ENCODE results near the gene CTBP1. TPM values are rescaled to one million over a fixed set of nuclear protein-coding genes. Genes with fewer than 3 reads are reported as not detected.

The CTBP1 gene
- total and polyA plus RNA-seq, 2 donors (not counting 1 experiment from before 2014, with no cell fraction given), result 212 to 343 TPM

DNA sequence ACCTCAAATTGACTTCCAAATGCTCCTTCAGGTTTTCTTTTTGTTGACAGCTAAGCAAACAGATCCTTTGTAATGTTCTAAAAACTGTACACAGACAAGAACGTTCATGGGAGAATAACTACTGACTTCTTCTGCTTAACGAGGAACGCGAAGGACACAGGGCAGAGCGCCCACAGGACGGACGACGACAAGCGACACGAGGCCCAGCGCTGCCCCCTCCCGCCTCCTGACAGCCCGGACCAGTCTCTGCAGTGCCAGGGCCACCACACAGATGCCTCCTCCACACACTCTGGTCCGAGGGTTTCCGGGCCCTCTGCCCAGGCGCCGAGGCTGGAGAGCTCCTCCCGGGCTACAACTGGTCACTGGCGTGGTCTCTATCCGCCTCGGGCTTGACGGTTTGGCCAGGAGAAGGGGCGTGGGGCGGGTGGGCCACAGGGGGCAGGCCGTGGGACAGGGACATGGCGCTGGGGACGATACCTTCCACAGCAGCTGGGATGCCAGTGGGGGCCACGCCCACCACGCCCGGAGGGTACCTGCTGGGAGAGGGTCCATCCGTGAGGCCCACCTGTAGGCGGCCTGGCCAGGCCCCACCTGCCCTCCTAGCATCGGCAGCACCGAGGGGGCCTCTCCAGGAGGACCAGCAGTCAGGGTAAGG is 36.9 kb downstream of the CTBP1 start:
- ChIA-PET POLR2A (no interaction called here), CTCF (no interaction called here)
- no peak for ATAC-seq (ENCODE audit: low read depth)
- no peak overlapping the region for H3K4me2 ChIP-seq (replicated peaks; ENCODE audit: low read depth, low read length, poor library complexity, severe bottlenecking)
- peaks cover 12 to 26% of the 10 kb centered on the region in 2 donors for H3K4me1 ChIP-seq (ENCODE audit: control insufficient read depth in 2 of 2, insufficient read depth in 2 of 2, low read length in 2 of 2)
- H3K27me3 Mint-ChIP-seq, result no peaks in the 10 kb centered on the region
- peaks cover 0 to 58% of the 10 kb centered on the region in 2 experiments for H3K36me3 ChIP-seq (replicated peaks in 1 of 2; ENCODE audit: control extremely low read depth in 1 of 2, control insufficient read depth in 1 of 2, extremely low read depth in 1 of 2, insufficient read depth in 2 of 2, low read length in 1 of 2)
- no peak for DNase-seq
- H3K27ac Mint-ChIP-seq, result no peak overlapping the region
- no peak overlapping the region for H3K9ac ChIP-seq (ENCODE audit: low read length)
- peaks cover 30% of the 10 kb centered on the region for H3K79me2 ChIP-seq (ENCODE audit: control insufficient read depth, insufficient read depth, low read length)
- no peak overlapping the region for H3K4me3 ChIP-seq (ENCODE audit: control extremely low read depth in 1 of 5, extremely low read depth in 1 of 5, insufficient read depth in 1 of 5, low read depth in 2 of 5, low read length in 4 of 5)
- H3K27ac ChIP-seq (ENCODE audit: low read length in 2 of 2), result no peak overlapping the region
- H2AFZ ChIP-seq (ENCODE audit: insufficient read depth, low read depth, low read length, poor library complexity, severe bottlenecking), result no peak overlapping the region
- no peaks in the 10 kb centered on the region for H3K9me3 ChIP-seq (ENCODE audit: control extremely low read depth in 1 of 3, control insufficient read depth in 2 of 3, insufficient read depth in 1 of 3, low read length in 2 of 3)
- intact Hi-C loops (cut with micrococcal nuclease), result no loop called here
- H3K9me3 Mint-ChIP-seq (ENCODE audit: insufficient read depth), result no peaks in the 10 kb centered on the region
- H4K20me1 ChIP-seq (ENCODE audit: control insufficient read depth, insufficient read depth, low read length, poor library complexity, severe bottlenecking), result peaks cover 54% of the 10 kb centered on the region
- TF ChIP-seq, protein P1, sequence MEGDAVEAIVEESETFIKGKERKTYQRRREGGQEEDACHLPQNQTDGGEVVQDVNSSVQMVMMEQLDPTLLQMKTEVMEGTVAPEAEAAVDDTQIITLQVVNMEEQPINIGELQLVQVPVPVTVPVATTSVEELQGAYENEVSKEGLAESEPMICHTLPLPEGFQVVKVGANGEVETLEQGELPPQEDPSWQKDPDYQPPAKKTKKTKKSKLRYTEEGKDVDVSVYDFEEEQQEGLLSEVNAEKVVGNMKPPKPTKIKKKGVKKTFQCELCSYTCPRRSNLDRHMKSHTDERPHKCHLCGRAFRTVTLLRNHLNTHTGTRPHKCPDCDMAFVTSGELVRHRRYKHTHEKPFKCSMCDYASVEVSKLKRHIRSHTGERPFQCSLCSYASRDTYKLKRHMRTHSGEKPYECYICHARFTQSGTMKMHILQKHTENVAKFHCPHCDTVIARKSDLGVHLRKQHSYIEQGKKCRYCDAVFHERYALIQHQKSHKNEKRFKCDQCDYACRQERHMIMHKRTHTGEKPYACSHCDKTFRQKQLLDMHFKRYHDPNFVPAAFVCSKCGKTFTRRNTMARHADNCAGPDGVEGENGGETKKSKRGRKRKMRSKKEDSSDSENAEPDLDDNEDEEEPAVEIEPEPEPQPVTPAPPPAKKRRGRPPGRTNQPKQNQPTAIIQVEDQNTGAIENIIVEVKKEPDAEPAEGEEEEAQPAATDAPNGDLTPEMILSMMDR (IDR thresholded peaks at IDR 0.05), result no peak
- TF ChIP-seq EZH2 (IDR thresholded peaks at IDR 0.05; ENCODE audit: borderline replicate concordance, insufficient read depth, low read depth, low read length, poor library complexity, severe bottlenecking), result no peak
- peaks cover 23% of the 10 kb centered on the region for H3K4me1 Mint-ChIP-seq
- 96% methylated on average over 34 of the region's 34 CpGs for WGBS (ENCODE audit: insufficient coverage)
- no peaks in the 10 kb centered on the region for H3K27me3 ChIP-seq (replicated peaks in 1 of 4; ENCODE audit: control extremely low read depth in 1 of 4, control insufficient read depth in 3 of 4, insufficient read depth in 4 of 4, low read length in 3 of 4)
- no peak overlapping the region for H3K4me3 Mint-ChIP-seq

DNA sequence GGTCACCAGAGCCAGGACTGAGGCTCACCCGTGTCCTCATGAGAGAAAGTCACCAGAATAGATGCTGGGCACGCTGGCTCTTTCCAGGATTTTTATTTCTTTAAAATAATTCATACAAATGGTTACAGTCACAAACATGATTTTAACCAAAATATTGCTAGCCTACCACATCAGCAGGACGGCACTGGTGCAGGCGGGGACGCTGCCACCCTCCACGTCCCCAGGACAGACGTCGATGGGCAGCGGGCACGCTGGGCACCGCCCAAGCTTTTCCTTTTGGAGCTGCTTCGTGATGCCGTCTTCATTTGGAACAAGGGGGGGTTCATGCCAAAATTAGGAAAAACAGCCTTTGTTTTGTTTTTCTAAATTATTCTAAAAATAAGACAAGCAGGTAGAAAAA is 37.6 kb downstream of the CTBP1 start:
- Histone ChIP-seq H3K4me3 (ENCODE audit: control extremely low read depth in 1 of 5, extremely low read depth in 1 of 5, insufficient read depth in 1 of 5, low read depth in 2 of 5, low read length in 4 of 5) (no peak overlapping the region), H3K27me3 (replicated peaks in 1 of 4; ENCODE audit: control extremely low read depth in 1 of 4, control insufficient read depth in 3 of 4, insufficient read depth in 4 of 4, low read length in 3 of 4) (no peaks in the 10 kb centered on the region), H3K9ac (ENCODE audit: low read length) (no peak overlapping the region), H3K27ac (ENCODE audit: low read length in 2 of 2) (no peak overlapping the region), H3K4me2 (replicated peaks; ENCODE audit: low read depth, low read length, poor library complexity, severe bottlenecking) (no peak overlapping the region), H2AFZ (ENCODE audit: insufficient read depth, low read depth, low read length, poor library complexity, severe bottlenecking) (no peak overlapping the region), H3K79me2 (ENCODE audit: control insufficient read depth, insufficient read depth, low read length) (peaks cover 23% of the 10 kb centered on the region), H3K36me3 (replicated peaks in 1 of 2; ENCODE audit: control extremely low read depth in 1 of 2, control insufficient read depth in 1 of 2, extremely low read depth in 1 of 2, insufficient read depth in 2 of 2, low read length in 1 of 2) (peaks cover 0 to 56% of the 10 kb centered on the region in 2 experiments), H3K9me3 (ENCODE audit: control extremely low read depth in 1 of 3, control insufficient read depth in 2 of 3, insufficient read depth in 1 of 3, low read length in 2 of 3) (no peaks in the 10 kb centered on the region), H4K20me1 (ENCODE audit: control insufficient read depth, insufficient read depth, low read length, poor library complexity, severe bottlenecking) (peaks cover 48% of the 10 kb centered on the region), H3K4me1 (ENCODE audit: control insufficient read depth in 2 of 2, insufficient read depth in 2 of 2, low read length in 2 of 2) (peaks cover 6 to 20% of the 10 kb centered on the region in 2 donors)
- TF ChIP-seq, protein P1 (IDR thresholded peaks at IDR 0.05), result no peak
- no peak for TF ChIP-seq EZH2 (IDR thresholded peaks at IDR 0.05; ENCODE audit: borderline replicate concordance, insufficient read depth, low read depth, low read length, poor library complexity, severe bottlenecking)
- peaks cover 16% of the 10 kb centered on the region for H3K4me1 Mint-ChIP-seq
- no peaks in the 10 kb centered on the region for H3K9me3 Mint-ChIP-seq (ENCODE audit: insufficient read depth)
- ChIA-PET POLR2A (no interaction called here), CTCF (no interaction called here)
- DNase-seq (no peak), ATAC-seq (ENCODE audit: low read depth) (no peak)
- intact Hi-C loops (cut with micrococcal nuclease), result no loop called here
- 95% methylated on average over 12 of the region's 13 CpGs for WGBS (ENCODE audit: insufficient coverage)
- no peak overlapping the region for H3K27ac Mint-ChIP-seq
- no peaks in the 10 kb centered on the region for H3K27me3 Mint-ChIP-seq
- no peak overlapping the region for H3K4me3 Mint-ChIP-seq
